GM12892 (cell line): ENCODE measurements around the gene TP53INP2.

Experiments
- DNase-seq: peaks from one replicate; pipeline ENCODE4 v3.0.0; 2011; ENCODE audit not compliant: insufficient read length
- FAIRE-seq: peaks from 2 replicates; lab custom pipeline; 2011; peaks lifted over from hg19 to GRCh38; lab: Jason Lieb, UNC
- POLR2A ChIP-seq: IDR thresholded peaks from 2 replicates; pipeline ENCODE4 v1.6.1; 2011; ENCODE audit warnings: low read depth, low read length, control low read depth
- POLR2AphosphoS5 ChIP-seq: IDR thresholded peaks from 2 replicates; pipeline ENCODE4 v1.6.1; 2011; ENCODE audit warnings: low read depth, low read length, control low read depth
- TAF1 ChIP-seq: IDR thresholded peaks from 2 replicates; pipeline ENCODE4 v1.6.1; 2011; ENCODE audit warnings: low read depth, mild to moderate bottlenecking, control low read depth, low read length, borderline replicate concordance

Gene TP53INP2

GRCh38 chr20:34744847-34745246, 40.7 kb downstream of the TP53INP2 start:
- DNase-seq: no peak
- no peak for FAIRE-seq
- TF ChIP-seq POLR2AphosphoS5 (no peak), TAF1 (no peak), POLR2A (no peak)

- DNase-seq (no peak), FAIRE-seq (no peak)
- no peak for TF ChIP-seq POLR2A
- TF ChIP-seq TAF1: no peak
- TF ChIP-seq POLR2AphosphoS5: no peak
These were observed 42.5 kb downstream of the TP53INP2 start for GRCh38 chr20:34746674-34747073.

GRCh38 chr20:34747479-34747878, 43.3 kb downstream of the TP53INP2 start:
- no peak for TF ChIP-seq POLR2A
- no peak for TF ChIP-seq TAF1
- no peak for TF ChIP-seq POLR2AphosphoS5
- DNase-seq (no peak), FAIRE-seq (no peak)

GRCh38 chr20:34748709-34749108, 44.6 kb downstream of the TP53INP2 start:
- FAIRE-seq: no peak

GRCh38 chr20:34750484-34750883, 46.3 kb downstream of the TP53INP2 start:
- FAIRE-seq (no peak), DNase-seq (no peak)
- TF ChIP-seq TAF1: no peak
- no peak for TF ChIP-seq POLR2AphosphoS5
- TF ChIP-seq POLR2A: no peak

More at GRCh38 chr20:34748709-34749108, 44.6 kb downstream of the TP53INP2 start:
- no peak for DNase-seq
- no peak for TF ChIP-seq TAF1
- no peak for TF ChIP-seq POLR2A
- TF ChIP-seq POLR2AphosphoS5: no peak

- FAIRE-seq (no peak), DNase-seq (no peak)
- TF ChIP-seq POLR2A (no peak), TAF1 (no peak), POLR2AphosphoS5 (no peak)
These were observed 47.3 kb downstream of the TP53INP2 start for GRCh38 chr20:34751453-34751852.

GRCh38 chr20:34753706-34754461, 49.7 kb downstream of the TP53INP2 start:
- DNase-seq (no peak), FAIRE-seq (no peak)
- no peak for TF ChIP-seq POLR2A
- no peak for TF ChIP-seq TAF1
- no peak for TF ChIP-seq POLR2AphosphoS5

GRCh38 chr20:34754611-34755010, 50.5 kb downstream of the TP53INP2 start:
- TF ChIP-seq POLR2AphosphoS5 (no peak), POLR2A (no peak), TAF1 (no peak)
- FAIRE-seq (peak; percentile 17), DNase-seq (no peak)

GRCh38 chr20:34755367-34755766, 51.2 kb downstream of the TP53INP2 start:
- FAIRE-seq (no peak), DNase-seq (peak; percentile 18)
- TF ChIP-seq POLR2AphosphoS5 (no peak), TAF1 (no peak), POLR2A (no peak)

GRCh38 chr20:34762031-34762555, 57.9 kb downstream of the TP53INP2 start:
- TF ChIP-seq POLR2A: no peak
- no peak for TF ChIP-seq TAF1
- FAIRE-seq (no peak), DNase-seq (no peak)
